Stimulated activated naive CD4-positive, alpha-beta T cell (primary cell): ENCODE results near the gene NGRN.

Experiments
- DNase-seq, 6 experiments: peaks; one replicate each; lab custom pipeline; 2025; lab: John Stamatoyannopoulos, UW

Gene NGRN

GRCh38 chr15:90318591-90318990, 53.1 kb downstream of the NGRN start:
- no peak for DNase-seq

- peak; percentile 34 to 73 (median 52) for DNase-seq
Measured at GRCh38 chr15:90320062-90320884, 54.8 kb downstream of the NGRN start.

GRCh38 chr15:90320885-90321278, 55.4 kb downstream of the NGRN start:
- no peak for DNase-seq
